K562 (cell line): ENCODE data around the gene PROKR1. TPM values are rescaled to one million over a fixed set of nuclear protein-coding genes. Genes with fewer than 3 reads are reported as not detected.

Experiments
- MGA ChIP-seq: fragments of 450-650 bp; IDR thresholded peaks from 2 replicates; pipeline ENCODE4 v1.6.1; 2016; ENCODE audit warnings: mild to moderate bottlenecking, moderate library complexity
- NCOA6 ChIP-seq: fragments of 450-650 bp; IDR thresholded peaks from 2 replicates; pipeline ENCODE4 v1.6.1; 2017; ENCODE audit warnings: mild to moderate bottlenecking
- NR1H2 ChIP-seq: sonication (generic); formaldehyde crosslinking; IDR thresholded peaks from 2 replicates; pipeline ENCODE4 v1.4.0; 2020; ENCODE audit warnings: mild to moderate bottlenecking, missing genetic modification reagents
- RB1 ChIP-seq: fragments of 450-650 bp; IDR thresholded peaks from 2 replicates; pipeline ENCODE4 v1.6.1; 2017; ENCODE audit warnings: low read depth, mild to moderate bottlenecking
- REST ChIP-seq, 2 experiments: fragments of 450-650 bp; formaldehyde crosslinking in 1 of 2; IDR thresholded peaks; 2 replicates each; pipeline versions ENCODE4 v1.4.0 to v1.6.1; 2014 to 2020; ENCODE audit warnings: mild to moderate bottlenecking in 2 of 2, borderline replicate concordance in 1 of 2, low read depth in 1 of 2
- U2AF2 ChIP-seq: fragments of 200-400 bp; formaldehyde crosslinking; optimal IDR thresholded peaks from 2 replicates; pipeline ENCODE3; 2017; ENCODE audit warnings: low read depth, mild to moderate bottlenecking, low read length
- polyA plus RNA-seq, 8 experiments: library from polyadenylated mRNA; depleted of rRNA in 4 of 8; stranded (reverse) in 5 of 8; unstranded in 3 of 8; fragments of >200 nt; fragmentation: Nextera tagmentation in 2 of 8; fragmentation: Illumina TruSeq in 1 of 8; extraction: Ambion mirVana in 2 of 8; extraction: Trizol in 1 of 8; gene quantifications; 2 replicates each; pipeline versions ENCODE4 v1.2.1 to v1.2.3, GENCODE V29; 2011 to 2014; ENCODE audit warnings: inconsistent platforms in 1 of 8, missing spikeins in 1 of 8
- total RNA-seq, 7 experiments: library from RNA; depleted of rRNA in 6 of 7; stranded (reverse); fragments of >200 nt in 6 of 7; fragmentation: Illumina TruSeq in 2 of 7; extraction: Trizol in 2 of 7; gene quantifications; 2 replicates each; pipeline versions ENCODE4 v1.2.1 to v1.2.3, GENCODE V29; 2011 to 2021; ENCODE audit warnings: low replicate concordance in 1 of 7

PROKR1 gene
- total and polyA plus RNA-seq, 9 of the 15 experiments (the other 6 are each of a cell fraction or from before 2014, with no cell fraction given): 0.01 to 0.18 (median 0.09) TPM; not detected in 1

DNA sequence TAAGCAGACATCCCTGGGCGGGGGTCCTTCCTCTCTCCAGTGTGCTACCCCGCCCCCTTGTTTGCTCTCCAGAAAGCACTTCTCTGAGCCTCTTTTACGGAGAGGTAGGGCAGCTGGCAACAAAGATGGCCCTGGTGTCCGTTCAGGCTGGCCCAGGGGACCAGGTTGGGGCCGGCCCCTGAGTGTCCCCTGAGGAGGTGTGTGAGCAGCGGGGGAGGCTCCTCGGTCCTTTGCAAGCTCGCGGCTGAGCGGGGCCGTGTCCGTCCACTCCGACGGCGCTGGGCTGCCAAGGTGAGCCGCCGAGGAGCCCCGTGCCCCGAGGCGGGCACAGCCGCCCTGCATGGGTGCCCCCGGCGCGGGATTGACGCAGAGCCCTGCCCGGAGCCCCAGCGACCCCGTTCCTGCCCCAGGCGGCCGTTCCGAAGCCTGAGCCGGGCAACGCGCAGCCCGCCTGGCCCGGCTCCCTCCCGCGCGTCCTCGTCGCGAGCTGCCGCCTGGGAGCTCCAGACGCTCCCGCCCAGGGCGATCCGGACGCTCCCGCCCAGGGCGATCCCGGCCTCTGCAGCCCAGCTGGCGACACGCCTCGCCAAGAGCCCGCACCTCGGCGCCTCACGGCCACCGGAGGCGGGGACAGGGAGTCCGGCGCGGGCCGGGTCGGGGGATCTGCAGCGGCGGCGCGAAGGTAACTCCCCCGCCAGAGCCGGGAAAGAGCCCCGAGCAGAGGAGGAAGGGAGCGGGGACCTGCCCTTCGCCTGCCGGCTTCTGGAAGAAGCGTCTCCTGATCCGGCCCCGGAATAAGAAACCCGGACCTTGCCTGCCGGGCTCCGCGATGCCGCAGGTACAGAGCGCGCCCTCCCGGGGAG, at the start of gene PROKR1 (continued):
- TF ChIP-seq REST (IDR thresholded peaks at IDR 0.05; ENCODE audit: borderline replicate concordance) (peak; percentile 51), REST (CRISPR knock-in tag; IDR thresholded peaks at IDR 0.05; ENCODE audit: low read depth) (no peak), NR1H2 (CRISPR knock-in tag) (no peak), NCOA6 (no peak), MGA (peak; percentile 71), RB1 (peak; percentile 67), U2AF2 (no peak)
